Stomach (tissue), 9 donors: ENCODE data around the gene BBOX1. TPM values are rescaled to one million over a fixed set of nuclear protein-coding genes. Genes with fewer than 3 reads are reported as not detected.

Source experiments
- DNase-seq, 2 donors: peaks; one replicate each; pipeline versions ENCODE4 v3.0.0 to v3.0.0-alpha.2; 2013 to 2019
- H3K27ac ChIP-seq, 5 donors: fragments of 200-600 bp in 4 of 5; sonication (generic) in 4 of 5; one replicate each; pipeline ENCODE4 v1.5.1; 2013 to 2019; ENCODE audit warnings: mild to moderate bottlenecking in 1 of 5, moderate library complexity in 1 of 5
- H3K27me3 ChIP-seq, 3 donors: fragments of 200-600 bp; sonication (generic); one replicate each; pipeline ENCODE4 v1.5.1; 2017 to 2019; ENCODE audit warnings: mixed run types in 1 of 3
- H3K36me3 ChIP-seq, 4 donors: fragments of 200-600 bp; sonication (generic); 1 replicate in 3 of 4; 2 replicates in 1 of 4; pipeline ENCODE4 v1.5.1; 2016 to 2019
- H3K4me1 ChIP-seq, 4 donors: fragments of 200-600 bp; sonication (generic); one replicate each; pipeline ENCODE4 v1.5.1; 2016 to 2019
- H3K4me3 ChIP-seq, 4 donors: fragments of 200-600 bp; sonication (generic) in 3 of 4; one replicate each; pipeline ENCODE4 v1.5.1; 2016 to 2019; ENCODE audit warnings: mild to moderate bottlenecking in 1 of 4
- H3K9me3 ChIP-seq, 4 donors: fragments of 200-600 bp; sonication (generic); one replicate each; pipeline ENCODE4 v1.5.1; 2016 to 2019
- CTCF ChIP-seq, 7 experiments: fragments of 450-650 bp in 4 of 7; fragments of 200-600 bp in 3 of 7; sonication (generic) in 3 of 7; IDR thresholded peaks; one replicate each; pipeline ENCODE4 v1.5.1; 2016 to 2019; ENCODE audit warnings: antibody characterized with exemption in 7 of 7, control low read depth in 2 of 7, mild to moderate bottlenecking in 1 of 7
- EP300 ChIP-seq: sonication (generic); formaldehyde crosslinking; IDR thresholded peaks from one replicate; pipeline ENCODE4 v1.6.1; 2017; ENCODE audit warnings: antibody characterized with exemption
- POLR2A ChIP-seq, 4 donors: fragments of 450-650 bp; IDR thresholded peaks; one replicate each; pipeline ENCODE4 v1.6.1; 2016; ENCODE audit warnings: antibody characterized with exemption in 4 of 4, control low read depth in 2 of 4, mild to moderate bottlenecking in 1 of 4, moderate library complexity in 1 of 4
- POLR2AphosphoS5 ChIP-seq, 3 donors: sonication (generic); formaldehyde crosslinking; IDR thresholded peaks; one replicate each; pipeline ENCODE4 v1.6.1; 2016; ENCODE audit warnings: antibody characterized with exemption in 3 of 3
- WGBS, 5 donors: extraction: QIAGEN DNeasy Blood & Tissue Kit in 3 of 5; methylation state at CpG; one replicate each; pipeline versions ENCODE4 v1.1.5 to v1.1.7; 2013 to 2018; 5-methylcytosine and 5-hydroxymethylcytosine counted together
- intact Hi-C: fragments of 100-400 bp; cut with DNase I; formaldehyde crosslinking; loops from one replicate; pipeline ENCODE4 v1.15.1; 2023; ENCODE audit warnings: low total_unique reads
- polyA plus RNA-seq, 3 donors: library from polyadenylated mRNA; stranded (reverse); fragments of 200-250 nt; gene quantifications; one replicate each; pipeline ENCODE4 v1.2.3, GENCODE V29; 2013
- total RNA-seq, 5 donors: library from RNA; depleted of rRNA; stranded (reverse); fragments of >200 nt; gene quantifications; one replicate each; pipeline versions ENCODE4 v1.1.0 to v1.2.3, GENCODE V29; 2014 to 2016
- donor health status: healthy with polysubstance abuse.
- donor health status: Bipolar disorder and iron deficiency.
- donor health status: healthy.

The BBOX1 gene
- total and polyA plus RNA-seq, 8 donors: 0.31 to 6.7 (median 3.8) TPM; not detected in 3

DNA sequence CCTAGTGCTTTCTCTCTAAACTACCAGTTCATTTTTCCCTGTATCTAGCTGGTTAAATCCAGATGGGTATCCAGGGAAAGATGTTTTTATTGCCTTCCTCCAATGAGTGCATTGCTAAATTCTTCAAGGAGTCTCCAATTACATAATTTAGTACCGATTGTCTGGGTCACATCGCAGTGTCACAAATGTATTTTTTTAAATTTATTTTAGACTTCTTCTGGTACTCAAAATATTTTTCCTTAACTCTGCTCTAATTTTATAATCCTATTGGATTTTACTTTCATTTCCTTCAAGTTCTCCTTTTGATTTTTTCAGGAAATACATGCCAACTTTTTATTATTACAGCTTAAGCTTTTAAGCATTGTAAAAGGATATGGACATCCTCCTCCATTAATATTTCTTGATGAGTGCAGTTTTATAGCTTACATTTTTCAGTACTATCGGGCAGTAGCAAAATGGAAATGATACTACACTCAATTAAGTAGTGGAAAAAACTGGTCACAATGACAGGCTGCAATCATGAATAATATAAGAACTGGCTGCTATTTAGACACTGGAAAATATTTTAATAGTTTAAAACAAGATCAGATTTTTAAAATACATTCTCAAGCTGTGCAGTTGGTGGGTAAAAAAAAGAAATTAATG lies 20.3 kb downstream of the BBOX1 start:
- DNase-seq: peak in 1 of 2 donors; percentile 66
- no peak overlapping the region for H3K27ac ChIP-seq
- whole genome bisulfite sequencing, 5 donors: 50 to 77% (median 72%) methylated on average over 3 of the region's 3 CpGs

GRCh38 chr11:27061461-27061821 lies 20.8 kb downstream of the BBOX1 start:
- no peaks in the 10 kb centered on the region for H3K36me3 ChIP-seq

More for the DNA sequence above, 20.3 kb downstream of the BBOX1 start:
- Histone ChIP-seq H3K4me1 (no peaks in the 10 kb centered on the region), H3K36me3 (no peaks in the 10 kb centered on the region), H3K27me3 (no peaks in the 10 kb centered on the region), H3K9me3 (peaks cover 0 to 7% (median 0%) of the 10 kb centered on the region in 4 donors), H3K4me3 (no peak overlapping the region)
- intact Hi-C loops: no loop called here
- TF ChIP-seq POLR2A (IDR thresholded peaks at IDR 0.05) (no peak), POLR2AphosphoS5 (IDR thresholded peaks at IDR 0.05) (no peak), EP300 (no peak), CTCF (IDR thresholded peaks at IDR 0.05) (no peak)

GRCh38 chr11:27064086-27064485 lies 23.5 kb downstream of the BBOX1 start:
- WGBS, 5 donors: 67 to 73% (median 72%) methylated on average over 2 of the region's 2 CpGs
- H3K36me3 ChIP-seq: no peaks in the 10 kb centered on the region
- H3K9me3 ChIP-seq: peaks cover 0 to 5% (median 0%) of the 10 kb centered on the region in 4 donors
- no peaks in the 10 kb centered on the region for H3K4me1 ChIP-seq
- intact Hi-C loops: no loop called here
- TF ChIP-seq POLR2AphosphoS5 (IDR thresholded peaks at IDR 0.05) (no peak), EP300 (no peak), CTCF (IDR thresholded peaks at IDR 0.05) (no peak), POLR2A (IDR thresholded peaks at IDR 0.05) (no peak)
- no peaks in the 10 kb centered on the region for H3K27me3 ChIP-seq
- H3K4me3 ChIP-seq: no peak overlapping the region
- no peak for DNase-seq
- H3K27ac ChIP-seq: no peak overlapping the region

More at GRCh38 chr11:27061461-27061821, 20.8 kb downstream of the BBOX1 start:
- intact Hi-C loops: no loop called here
- H3K4me3 ChIP-seq: no peak overlapping the region
- DNase-seq: peak in 1 of 2 donors; percentile 31
- TF ChIP-seq CTCF (IDR thresholded peaks at IDR 0.05) (no peak), POLR2AphosphoS5 (IDR thresholded peaks at IDR 0.05) (no peak), POLR2A (IDR thresholded peaks at IDR 0.05) (no peak), EP300 (no peak)
- WGBS, 5 donors: 47 to 63% (median 59%) methylated on average over 2 of the region's 2 CpGs
- H3K27ac ChIP-seq: no peak overlapping the region
- H3K4me1 ChIP-seq: no peaks in the 10 kb centered on the region
- peaks cover 0 to 7% (median 0%) of the 10 kb centered on the region in 4 donors for H3K9me3 ChIP-seq
- H3K27me3 ChIP-seq: no peaks in the 10 kb centered on the region

- Histone ChIP-seq H3K4me3 (no peak overlapping the region), H3K27me3 (no peaks in the 10 kb centered on the region), H3K36me3 (no peaks in the 10 kb centered on the region), H3K4me1 (no peaks in the 10 kb centered on the region), H3K27ac (no peak overlapping the region), H3K9me3 (no peaks in the 10 kb centered on the region)
- DNase-seq: no peak
- TF ChIP-seq POLR2AphosphoS5 (IDR thresholded peaks at IDR 0.05): no peak
- no peak for TF ChIP-seq POLR2A (IDR thresholded peaks at IDR 0.05)
- no peak for TF ChIP-seq EP300
- 30 to 56% (median 33%) methylated on average over 1 of the region's 1 CpG for WGBS, 5 donors
- intact Hi-C loops: no loop called here
Observed at GRCh38 chr11:27075192-27075591, 34.6 kb downstream of the BBOX1 start.

DNA sequence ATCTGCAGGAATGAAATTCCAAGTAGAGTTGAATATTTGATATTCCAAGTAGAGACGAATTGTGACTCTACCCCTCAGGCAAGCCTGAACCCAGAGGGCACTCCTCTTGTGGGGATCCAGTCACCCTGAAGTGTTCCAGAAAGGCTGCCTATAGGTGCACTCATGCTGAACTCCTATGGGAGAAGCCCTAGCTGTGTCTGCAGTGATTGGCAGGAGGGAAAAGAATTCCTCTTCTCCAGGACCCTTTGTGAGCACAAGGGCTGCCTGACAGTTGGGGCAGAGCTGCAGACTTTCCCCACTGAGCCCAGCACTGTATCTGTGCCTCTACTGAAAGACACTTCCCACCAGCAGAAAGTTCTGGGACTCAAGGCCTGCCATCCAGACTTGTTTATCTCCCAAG lies 35.0 kb downstream of the BBOX1 start:
- no peaks in the 10 kb centered on the region for H3K4me1 ChIP-seq
- H3K27ac ChIP-seq: no peak overlapping the region
- no peak overlapping the region for H3K4me3 ChIP-seq
- no peaks in the 10 kb centered on the region for H3K36me3 ChIP-seq
- 50 to 72% (median 67%) methylated on average over 1 of the region's 1 CpG for WGBS, 5 donors
- intact Hi-C loops: no loop called here
- no peaks in the 10 kb centered on the region for H3K27me3 ChIP-seq
- TF ChIP-seq POLR2AphosphoS5 (IDR thresholded peaks at IDR 0.05): no peak
- no peak for DNase-seq
- H3K9me3 ChIP-seq: no peaks in the 10 kb centered on the region
